Measurements from ENCODE around the gene REXO1. TPM values are rescaled to one million over a fixed set of nuclear protein-coding genes. Genes with fewer than 3 reads are reported as not detected.

The REXO1 gene
- total and polyA plus RNA-seq, 9 of the 15 experiments (the other 6 are each of a cell fraction or from before 2014, with no cell fraction given), result 0.04 to 63.3 (median 15.8) TPM

- Histone ChIP-seq H3K36me3 (ENCODE audit: control insufficient read depth, insufficient read depth, low read length) (peaks cover 43% of the 10 kb centered on the region; the same call in 1 of the 3 replicates), H3K9me1 (ENCODE audit: control insufficient read depth, insufficient read depth, low read length) (no peaks in the 10 kb centered on the region), H2AFZ (ENCODE audit: low read depth, low read length) (no peak overlapping the region), H3K9me3 (replicated peaks; ENCODE audit: control insufficient read depth, insufficient read depth, low read depth, low read length) (no peaks in the 10 kb centered on the region; the same call in 1 of the 2 replicates), H3K4me3 (no peak overlapping the region), H3K27me3 (ENCODE audit: control insufficient read depth in 2 of 2, insufficient read depth in 2 of 2, low read length in 2 of 2) (no peaks in the 10 kb centered on the region), H3K4me1 (replicated peaks in 1 of 2; ENCODE audit: control insufficient read depth in 2 of 2, insufficient read depth in 2 of 2, low read length in 2 of 2) (peaks cover 8 to 65% of the 10 kb centered on the region in 2 experiments; a peak in 3 of 5 replicates), H3K4me2 (ENCODE audit: insufficient read depth, low read length) (no peak overlapping the region), H3K9ac (ENCODE audit: insufficient read depth in 1 of 2, low read depth in 2 of 2, low read length in 2 of 2) (peak overlapping the region in 1 of 2 experiments; percentile 56; a peak in 2 of 4 replicates), H3K79me2 (ENCODE audit: control insufficient read depth, insufficient read depth, low read length) (peaks cover 5% of the 10 kb centered on the region; the same call in 1 of the 3 replicates), H3K27ac (ENCODE audit: extremely low read depth, low read depth, low read length) (no peak overlapping the region), H4K20me1 (replicated peaks; ENCODE audit: control insufficient read depth, insufficient read depth, low read length) (no peaks in the 10 kb centered on the region)
- TF ChIP-seq RBM22 (IDR thresholded peaks at IDR 0.05; ENCODE audit: low read depth, low read length, poor library complexity, severe bottlenecking) (peak; percentile 60), MYNN (IDR thresholded peaks at IDR 0.05) (peak; percentile 16; the same call in 1 of the 2 replicates), MYNN (CRISPR knock-in tag; IDR thresholded peaks at IDR 0.05) (no peak), SNIP1 (IDR thresholded peaks at IDR 0.05; ENCODE audit: low read depth) (no peak), SUPT5H (IDR thresholded peaks at IDR 0.05) (0 out of 2 replicates have a peak, but pooled peaks have one; percentile 36), POLR2AphosphoS5 (IDR thresholded peaks at IDR 0.05; ENCODE audit: control insufficient read depth, insufficient read depth, low read depth, low read length) (peak; percentile 42; the same call in 1 of the 2 replicates), POLR2A (conservative IDR thresholded peaks at IDR 0.05) (peak; percentile 56), ZBTB11 (CRISPR knock-in tag; IDR thresholded peaks at IDR 0.05) (no peak), ZFX (CRISPR knock-in tag; IDR thresholded peaks at IDR 0.05) (0 out of 2 replicates have a peak, but pooled peaks have one; percentile 21), POLR2AphosphoS2 (IDR thresholded peaks at IDR 0.05; ENCODE audit: low read length) (0 out of 2 replicates have a peak, but pooled peaks have one; percentile 32)
- no peak for FAIRE-seq
- ATAC-seq, result no peak
- no peak for DNase-seq (ENCODE audit: extremely low read depth in 1 of 4, low spot score in 3 of 4)
- intact Hi-C loops (cut with micrococcal nuclease) (no loop called here), in situ Hi-C loops (cut with MboI) (no loop called here)
- POLR2A ChIA-PET, result interaction anchor here (0.7 to 0.9 kb wide), 2 partner anchors 16 to 32 kb away, joined by 3 to 4 read pairs; no protein-coding TSS in a partner anchor
- no TSS peak for BruUV-seq (replicated peaks)
- CTCF ChIA-PET (ENCODE audit: low intra/inter-chr PET ratio), result no interaction called here
- 70% methylated on average over 10 of the region's 10 CpGs for WGBS (ENCODE audit: insufficient coverage, low coverage, missing lambda C conversion rate)
These were observed 33.9 kb downstream of the REXO1 start for GRCh38 chr19:1814391-1814790.

All from K562 (cell line).